Parathyroid adenoma (tissue), 2 donors: ENCODE results near the gene C15orf39.
"Not testable (repeated sequence)": the region's sequence is repeated elsewhere in the genome, so short reads cannot be mapped to it uniquely, and the experiment has no call there.

Source experiments
- H2AFZ ChIP-seq: fragments of 300-600 bp; sonication (generic); one replicate; pipeline ENCODE4 v1.7.0; 2017; ENCODE audit warnings: antibody characterized with exemption, mild to moderate bottlenecking
- H3K27ac ChIP-seq: fragments of 300-600 bp; sonication (generic); one replicate; pipeline ENCODE4 v1.7.0; 2017
- H3K27me3 ChIP-seq: fragments of 300-600 bp; sonication (generic); one replicate; pipeline ENCODE4 v1.7.0; 2017; ENCODE audit warnings: low read length; ENCODE audit not compliant: control insufficient read depth, insufficient read depth
- H3K36me3 ChIP-seq: fragments of 300-600 bp; sonication (generic); one replicate; pipeline ENCODE4 v1.7.0; 2017; ENCODE audit warnings: low read length; ENCODE audit not compliant: control insufficient read depth, insufficient read depth
- H3K4me1 ChIP-seq: fragments of 300-600 bp; sonication (generic); one replicate; pipeline ENCODE4 v1.7.0; 2017; ENCODE audit warnings: control low read depth
- H3K4me2 ChIP-seq: fragments of 300-600 bp; sonication (generic); one replicate; pipeline ENCODE4 v1.7.0; 2017; ENCODE audit warnings: low read length
- H3K4me3 ChIP-seq: fragments of 300-600 bp; sonication (generic); one replicate; pipeline ENCODE4 v1.7.0; 2017; ENCODE audit warnings: low read depth, low read length
- H3K79me2 ChIP-seq: fragments of 300-600 bp; sonication (generic); one replicate; pipeline ENCODE4 v1.7.0; 2017; ENCODE audit warnings: control low read depth
- H3K9ac ChIP-seq: fragments of 300-600 bp; sonication (generic); one replicate; pipeline ENCODE4 v1.7.0; 2017; ENCODE audit warnings: mild to moderate bottlenecking
- H3K9me3 ChIP-seq: fragments of 300-600 bp; sonication (generic); one replicate; pipeline ENCODE4 v1.7.0; 2017; ENCODE audit warnings: low read length; ENCODE audit not compliant: control insufficient read depth
- TF ChIP-seq, protein P1 (sequence below): fragments of 300-600 bp; sonication (generic); IDR thresholded peaks from one replicate; pipeline ENCODE4 v1.7.0; 2017; ENCODE audit warnings: antibody characterized with exemption, mild to moderate bottlenecking
- donor health status: primary hyperparathyroidism.

The C15orf39 gene

DNA sequence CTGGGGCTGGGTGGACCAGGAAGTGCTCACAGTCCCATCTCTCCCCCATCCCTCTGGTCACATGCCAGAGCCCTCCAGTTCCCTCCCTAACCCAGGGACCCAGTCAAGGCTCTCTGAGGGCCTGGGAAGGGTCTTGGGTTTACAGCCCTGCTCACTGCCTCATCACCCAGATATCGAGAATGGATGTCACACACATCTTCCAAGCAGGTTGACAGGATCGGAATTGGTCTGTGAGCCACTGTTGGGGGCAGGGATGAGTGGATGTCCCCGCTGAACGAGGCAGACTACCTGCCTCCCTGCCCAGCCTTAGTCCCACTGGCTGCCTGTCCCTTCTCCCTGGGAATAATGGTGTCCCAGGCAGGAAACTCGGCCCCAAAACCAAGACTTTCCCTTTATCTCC is 36.5 kb downstream of the C15orf39 start:
- Histone ChIP-seq H3K4me2 (no peak overlapping the region), H3K36me3 (no peaks in the 10 kb centered on the region), H3K9ac (no peak overlapping the region), H3K27me3 (no peaks in the 10 kb centered on the region), H3K4me1 (no peaks in the 10 kb centered on the region), H3K4me3 (no peak overlapping the region), H3K27ac (no peak overlapping the region), H3K9me3 (no peaks in the 10 kb centered on the region), H2AFZ (no peak overlapping the region), H3K79me2 (no peaks in the 10 kb centered on the region)
- TF ChIP-seq, protein P1, sequence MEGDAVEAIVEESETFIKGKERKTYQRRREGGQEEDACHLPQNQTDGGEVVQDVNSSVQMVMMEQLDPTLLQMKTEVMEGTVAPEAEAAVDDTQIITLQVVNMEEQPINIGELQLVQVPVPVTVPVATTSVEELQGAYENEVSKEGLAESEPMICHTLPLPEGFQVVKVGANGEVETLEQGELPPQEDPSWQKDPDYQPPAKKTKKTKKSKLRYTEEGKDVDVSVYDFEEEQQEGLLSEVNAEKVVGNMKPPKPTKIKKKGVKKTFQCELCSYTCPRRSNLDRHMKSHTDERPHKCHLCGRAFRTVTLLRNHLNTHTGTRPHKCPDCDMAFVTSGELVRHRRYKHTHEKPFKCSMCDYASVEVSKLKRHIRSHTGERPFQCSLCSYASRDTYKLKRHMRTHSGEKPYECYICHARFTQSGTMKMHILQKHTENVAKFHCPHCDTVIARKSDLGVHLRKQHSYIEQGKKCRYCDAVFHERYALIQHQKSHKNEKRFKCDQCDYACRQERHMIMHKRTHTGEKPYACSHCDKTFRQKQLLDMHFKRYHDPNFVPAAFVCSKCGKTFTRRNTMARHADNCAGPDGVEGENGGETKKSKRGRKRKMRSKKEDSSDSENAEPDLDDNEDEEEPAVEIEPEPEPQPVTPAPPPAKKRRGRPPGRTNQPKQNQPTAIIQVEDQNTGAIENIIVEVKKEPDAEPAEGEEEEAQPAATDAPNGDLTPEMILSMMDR: no peak

DNA sequence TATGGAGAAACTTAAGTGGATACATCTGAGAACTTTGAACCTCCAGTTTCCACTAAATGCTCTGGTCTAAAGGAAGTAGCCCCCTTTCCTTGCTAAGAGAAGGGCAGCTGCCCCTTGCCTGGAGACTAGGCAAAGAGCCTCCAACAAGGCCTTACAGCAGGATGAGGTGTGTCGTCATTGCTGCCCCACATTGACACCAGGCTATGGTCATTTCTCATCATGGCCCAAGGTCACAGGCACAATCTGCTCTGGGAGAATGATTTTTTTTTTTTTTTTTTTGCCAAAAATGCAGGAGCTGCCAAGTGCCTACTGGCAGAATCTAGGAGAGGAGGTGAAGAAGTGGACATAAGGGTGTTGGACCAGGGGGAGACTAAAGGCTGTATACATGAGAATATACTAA is 44.1 kb downstream of the C15orf39 start:
- H3K4me3 ChIP-seq, H3K9me3 ChIP-seq, H3K4me2 ChIP-seq, H3K27me3 ChIP-seq, H2AFZ ChIP-seq, H3K9ac ChIP-seq, H3K4me1 ChIP-seq, H3K36me3 ChIP-seq, H3K27ac ChIP-seq, H3K79me2 ChIP-seq: not testable (repeated sequence)

DNA sequence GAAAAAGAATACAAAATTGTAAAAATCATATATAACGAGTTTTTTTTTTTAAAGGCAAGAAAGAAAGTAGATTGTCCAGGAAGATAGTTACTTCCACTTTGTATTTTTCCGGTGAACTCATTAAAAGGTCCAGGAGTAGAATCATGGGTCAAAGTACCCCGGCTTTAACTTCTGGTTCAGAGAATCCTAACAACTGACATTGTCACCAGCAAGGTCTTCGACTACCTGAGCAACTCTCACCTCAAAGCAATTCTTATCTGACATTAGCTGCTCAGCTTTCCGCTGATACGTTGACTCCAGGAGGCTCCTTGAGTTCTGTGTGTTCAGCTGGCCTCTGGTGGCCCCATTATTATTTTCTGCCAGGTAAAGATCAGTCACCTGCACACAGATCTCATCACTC is 47.3 kb downstream of the C15orf39 start:
- H3K79me2 ChIP-seq, H3K4me2 ChIP-seq, H3K27ac ChIP-seq, H3K36me3 ChIP-seq, H3K4me1 ChIP-seq, H3K27me3 ChIP-seq, H3K9ac ChIP-seq, H3K9me3 ChIP-seq, H3K4me3 ChIP-seq, H2AFZ ChIP-seq: not testable (repeated sequence)

DNA sequence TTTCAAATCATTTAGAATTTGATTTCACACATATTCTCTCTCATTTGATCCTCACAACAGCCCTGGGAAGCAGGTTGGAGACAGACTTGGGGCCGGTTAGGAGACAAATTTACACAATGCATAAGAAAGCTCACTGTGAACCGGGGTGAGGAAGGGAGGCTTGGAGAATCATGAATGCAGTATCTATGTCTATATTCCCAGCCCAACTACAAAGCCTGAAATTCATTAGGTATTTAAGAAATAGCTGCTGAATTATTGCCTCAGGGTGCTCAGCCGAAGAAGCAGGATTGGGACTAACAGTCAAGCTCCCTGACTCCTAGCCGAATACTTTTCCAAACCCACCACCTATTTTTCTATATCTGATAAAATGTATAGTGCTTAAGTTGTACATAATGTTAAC is 48.0 kb downstream of the C15orf39 start:
- Histone ChIP-seq H3K27me3 (no peaks in the 10 kb centered on the region), H3K4me3 (no peak overlapping the region), H3K36me3 (no peaks in the 10 kb centered on the region), H2AFZ (no peak overlapping the region), H3K9ac (no peak overlapping the region), H3K4me2 (no peak overlapping the region), H3K4me1 (peaks cover 3% of the 10 kb centered on the region), H3K79me2 (no peaks in the 10 kb centered on the region), H3K9me3 (no peaks in the 10 kb centered on the region), H3K27ac (no peak overlapping the region)
- TF ChIP-seq, protein P1: no peak

DNA sequence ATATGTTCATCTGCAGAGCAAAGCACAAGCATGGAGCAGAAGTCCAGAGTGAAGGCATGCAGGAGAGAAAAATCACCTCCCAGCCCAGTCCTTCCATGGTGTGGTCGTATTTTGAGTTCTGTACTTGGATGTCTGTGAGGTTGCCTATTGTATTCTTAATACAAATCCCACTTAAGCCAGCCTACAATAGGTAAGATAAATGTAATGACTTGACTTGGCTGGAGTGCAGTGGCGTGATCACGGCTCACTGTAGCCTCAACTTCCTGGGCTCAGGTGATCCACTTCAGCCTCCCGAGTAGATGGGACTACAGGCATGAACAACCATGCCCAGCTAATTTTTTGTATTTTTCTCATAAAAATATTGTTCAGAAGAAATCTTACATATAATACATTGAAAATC is 49.7 kb downstream of the C15orf39 start:
- H3K9ac ChIP-seq, H2AFZ ChIP-seq, H3K4me2 ChIP-seq, H3K27ac ChIP-seq, H3K9me3 ChIP-seq, H3K79me2 ChIP-seq, H3K36me3 ChIP-seq, H3K4me3 ChIP-seq, H3K27me3 ChIP-seq, H3K4me1 ChIP-seq: not testable (repeated sequence)

DNA sequence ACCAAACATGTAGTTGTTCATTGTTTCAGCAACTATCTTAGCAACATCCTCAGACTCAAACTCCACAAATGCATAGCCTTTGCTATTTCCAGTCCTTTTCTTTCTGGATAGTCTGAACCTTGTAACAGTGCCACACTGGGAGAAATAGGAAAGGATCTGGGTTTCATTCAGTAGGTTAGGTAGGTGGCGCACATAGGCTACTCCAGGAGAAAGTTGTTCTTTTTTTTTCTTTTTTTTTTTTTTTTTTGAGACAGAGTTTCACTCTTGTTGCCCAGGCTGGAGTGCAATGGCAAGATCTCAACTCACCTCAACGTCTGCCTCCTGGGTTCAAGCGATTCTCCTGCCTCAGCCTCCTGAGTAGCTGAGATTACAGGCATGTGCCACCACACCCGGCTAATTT is 50.6 kb downstream of the C15orf39 start:
- H3K4me3 ChIP-seq, H3K27me3 ChIP-seq, H3K4me1 ChIP-seq, H3K4me2 ChIP-seq, H3K36me3 ChIP-seq, H3K9me3 ChIP-seq, H3K79me2 ChIP-seq, H3K9ac ChIP-seq, H2AFZ ChIP-seq, H3K27ac ChIP-seq: not testable (repeated sequence)

DNA sequence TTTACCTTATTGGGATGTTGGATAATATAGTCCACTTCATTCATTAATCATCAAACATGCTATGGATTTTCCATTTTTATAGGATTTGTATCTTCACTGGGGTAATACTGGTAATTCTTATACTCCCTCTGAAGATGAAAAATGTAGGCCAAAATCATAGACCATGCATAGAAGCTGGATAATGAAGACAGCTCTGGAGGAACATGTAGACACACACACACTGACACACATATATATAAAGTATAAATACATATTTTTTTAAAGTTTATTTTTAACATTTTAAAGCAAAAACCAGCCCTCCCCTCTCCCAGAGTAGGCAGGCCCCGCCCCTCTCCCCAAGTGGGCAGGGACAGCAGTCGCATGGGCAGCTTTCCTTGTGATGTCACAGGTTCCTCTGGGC is 56.4 kb downstream of the C15orf39 start, which contains the start of gene GOLGA6C:
Gene GOLGA6C (plus strand): TSS at position 301 of the 400 bp plus-strand sequence. CDS start 265 bp downstream, outside the sequence.
- not testable (repeated sequence) for H3K4me2 ChIP-seq

GRCh38 chr15:75258620-75259343 is 57.1 kb downstream of the C15orf39 start:
- not testable (repeated sequence) for H3K4me1 ChIP-seq, H3K4me2 ChIP-seq, H3K9ac ChIP-seq, H2AFZ ChIP-seq, H3K27me3 ChIP-seq, H3K27ac ChIP-seq, H3K79me2 ChIP-seq, H3K9me3 ChIP-seq, H3K36me3 ChIP-seq, H3K4me3 ChIP-seq

More for the DNA sequence above, 56.4 kb downstream of the C15orf39 start, which contains the start of gene GOLGA6C:
- H3K79me2 ChIP-seq, H3K9ac ChIP-seq, H3K9me3 ChIP-seq, H3K27ac ChIP-seq, H3K36me3 ChIP-seq, H2AFZ ChIP-seq, H3K4me3 ChIP-seq, H3K27me3 ChIP-seq, H3K4me1 ChIP-seq: not testable (repeated sequence)

GRCh38 chr15:75259873-75260272 is 58.2 kb downstream of the C15orf39 start:
- H3K36me3 ChIP-seq, H3K27ac ChIP-seq, H3K27me3 ChIP-seq, H3K9ac ChIP-seq, H3K79me2 ChIP-seq, H3K4me2 ChIP-seq, H3K4me1 ChIP-seq, H3K9me3 ChIP-seq, H2AFZ ChIP-seq, H3K4me3 ChIP-seq: not testable (repeated sequence)
